GM12892 (cell line): ENCODE results near the gene ZFTA.

Experiments used
- POLR2A ChIP-seq: IDR thresholded peaks from 2 replicates; pipeline ENCODE4 v1.6.1; 2011; ENCODE audit warnings: low read depth, low read length, control low read depth
- POLR2AphosphoS5 ChIP-seq: IDR thresholded peaks from 2 replicates; pipeline ENCODE4 v1.6.1; 2011; ENCODE audit warnings: low read depth, low read length, control low read depth

DNA sequence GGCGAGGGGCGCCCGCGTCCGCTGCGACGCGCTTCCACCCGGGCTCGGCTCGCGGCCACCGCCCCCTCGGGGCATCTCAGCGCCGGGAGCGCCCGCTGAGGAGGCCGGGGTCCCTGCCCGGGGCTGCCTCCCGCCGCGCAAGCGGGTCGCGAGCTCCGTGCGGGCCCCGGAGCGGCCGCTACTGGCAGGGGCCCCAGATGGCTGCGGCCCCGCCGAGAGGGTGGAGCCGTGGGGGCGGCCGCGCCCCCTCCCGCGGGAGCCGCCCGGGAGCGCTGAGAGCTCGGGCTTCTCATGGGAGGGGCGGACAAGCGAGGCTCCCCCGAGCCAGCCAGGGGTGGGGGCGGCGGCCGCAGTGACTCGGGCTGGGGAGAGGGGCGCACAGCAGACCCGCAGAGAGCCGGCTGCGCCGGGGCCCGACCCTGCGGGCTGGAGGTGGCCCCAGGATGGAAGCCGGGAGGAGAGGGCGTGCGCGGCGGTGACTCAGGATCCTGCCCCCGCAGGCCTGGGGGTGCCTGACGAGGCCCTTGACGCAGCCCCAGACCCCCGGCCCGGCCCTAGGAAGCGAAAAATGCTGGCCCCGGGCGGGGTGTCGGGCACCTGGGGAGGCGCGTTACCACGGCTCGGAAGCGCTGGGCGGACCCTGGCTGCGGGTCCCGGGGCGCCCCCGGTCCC is 603 bp upstream of the ZFTA start:
- TF ChIP-seq POLR2A (no peak), POLR2AphosphoS5 (no peak)
